Jurkat, Clone E6-1 (cell line): Measurements from ENCODE around the gene GNB1L.

Source experiments
- DNase-seq: peaks from one replicate; pipeline ENCODE4 v3.0.0-alpha.2; 2011; ENCODE audit warnings: low read depth, low spot score
- H3K4me3 ChIP-seq: 2 replicates; pipeline ENCODE4 v1.5.1; 2011; ENCODE audit warnings: mild to moderate bottlenecking, low read length, control low read depth, moderate library complexity

GNB1L gene

GRCh38 chr22:19760058-19760950, 94.4 kb downstream of the GNB1L start, which contains the start of gene TBX1:
Gene TBX1, plus strand, starts transcription at chr22:19760778. Its CDS starts 66 bp downstream, at chr22:19760844.
- H3K4me3 ChIP-seq: no peak within 1 kb of the TSS
- DNase-seq: no peak

DNA sequence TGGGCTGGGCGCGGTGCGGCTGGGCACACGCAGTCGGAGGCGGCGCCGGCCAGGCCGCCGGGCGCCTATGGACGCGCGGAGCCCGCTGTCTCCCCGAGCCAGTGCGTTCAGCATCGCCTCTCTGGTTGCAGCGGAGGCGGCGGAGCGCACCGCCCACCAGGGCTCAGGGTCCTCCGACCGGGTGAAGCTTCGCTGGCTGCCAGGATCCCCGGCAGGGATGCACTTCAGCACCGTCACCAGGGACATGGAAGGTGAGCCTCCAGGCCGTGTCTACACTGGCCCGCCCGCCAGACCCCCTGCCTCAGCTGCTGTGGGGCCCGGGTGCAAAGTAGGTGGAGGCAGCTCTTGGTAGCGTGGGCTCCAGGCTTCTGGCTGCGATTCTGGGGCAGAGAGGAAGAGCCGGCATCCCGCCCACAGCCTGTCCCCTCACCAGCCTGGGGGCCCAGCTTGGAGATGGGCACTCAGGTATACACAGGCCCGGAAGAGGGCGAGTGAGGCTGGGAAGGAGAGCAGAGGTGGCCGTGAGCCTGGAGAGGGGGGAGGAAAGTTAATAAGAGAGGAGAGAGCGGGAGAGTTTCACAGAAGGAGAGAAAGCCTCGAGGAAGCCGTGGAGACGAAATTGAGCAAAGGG, 95.1 kb downstream of the GNB1L start:
- no peak for DNase-seq
- no peak overlapping the region for H3K4me3 ChIP-seq

- H3K4me3 ChIP-seq: no peak overlapping the region
- no peak for DNase-seq
Measured at GRCh38 chr22:19758896-19759426, 95.7 kb downstream of the GNB1L start.

- no peak overlapping the region for H3K4me3 ChIP-seq
- DNase-seq: no peak
Measured at GRCh38 chr22:19757985-19758895, 96.4 kb downstream of the GNB1L start.

- no peak for DNase-seq
- peak overlapping the region; percentile 40 for H3K4me3 ChIP-seq
Measured at GRCh38 chr22:19757140-19757984, 97.3 kb downstream of the GNB1L start.

DNA sequence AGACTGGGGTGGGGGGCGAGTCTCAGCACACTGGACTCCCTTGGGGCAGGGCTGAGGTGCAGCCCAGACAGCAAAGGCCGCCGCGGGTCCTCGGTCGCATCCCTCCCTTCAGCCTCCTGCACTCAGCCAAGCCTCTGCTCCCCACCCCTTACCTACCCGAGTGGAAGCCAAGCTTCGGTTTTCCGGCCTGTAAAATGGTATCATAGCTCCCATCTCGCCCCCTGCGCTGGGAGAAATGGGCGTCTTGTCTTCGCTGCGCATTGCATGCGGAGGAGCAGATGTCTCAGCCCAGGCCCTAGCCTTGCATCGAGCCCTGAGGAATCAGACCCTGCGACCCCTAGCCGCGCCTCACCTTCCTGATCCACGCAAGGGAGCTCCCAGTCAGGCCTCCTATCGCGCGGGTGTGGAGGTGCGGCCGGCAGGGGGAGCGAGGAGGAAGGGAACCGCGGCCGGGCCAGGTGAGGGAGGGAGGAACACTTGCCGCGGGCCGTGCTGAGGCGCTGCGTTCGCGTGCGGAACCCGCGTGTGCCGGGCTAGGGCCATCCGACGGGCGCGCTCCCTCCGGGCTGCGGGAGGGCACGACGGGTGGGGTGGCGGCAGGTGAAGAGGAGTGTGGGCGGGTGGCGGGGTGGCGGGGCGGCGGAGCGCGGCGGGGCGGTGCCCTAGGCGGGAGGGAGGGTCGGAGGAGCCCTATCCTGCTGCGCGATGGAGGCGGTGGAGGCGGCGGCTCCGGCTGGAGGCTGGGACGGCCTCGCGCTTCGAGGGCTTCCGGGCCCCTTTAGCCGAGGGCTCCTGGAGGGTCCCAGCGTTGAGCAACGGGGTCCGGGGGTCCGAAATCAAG, 98.2 kb downstream of the GNB1L start:
- peak overlapping the region; percentile 40 for H3K4me3 ChIP-seq
- peak; percentile 54 for DNase-seq

DNA sequence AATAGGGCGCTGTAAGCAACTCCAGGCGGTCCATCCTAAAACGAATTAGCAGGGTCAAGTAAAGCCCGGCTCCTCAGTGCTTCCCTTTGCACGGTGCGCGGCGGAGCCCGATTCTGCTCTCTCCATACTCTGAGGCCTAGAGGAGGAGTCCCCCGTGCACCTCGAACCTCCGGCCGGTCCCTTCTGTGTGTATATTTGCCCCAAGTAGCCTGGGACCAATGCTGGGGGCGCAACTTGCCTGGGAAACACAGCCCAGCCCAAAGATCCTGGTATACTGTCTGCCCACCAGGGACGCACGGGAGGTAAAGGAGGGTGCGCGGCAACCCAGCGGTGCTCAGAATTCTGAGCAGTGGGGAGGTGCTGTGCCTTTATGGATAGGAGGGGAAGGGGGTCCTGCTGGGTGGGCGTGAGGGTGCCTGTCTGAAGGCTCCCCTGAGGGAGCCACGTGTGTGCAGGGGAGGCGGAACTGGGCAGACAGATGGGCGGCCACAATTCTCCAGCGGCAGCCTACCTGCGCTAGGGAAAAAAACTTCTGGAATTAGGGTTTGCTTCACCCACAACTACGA, 98.9 kb downstream of the GNB1L start:
- no peak for DNase-seq
- no peak overlapping the region for H3K4me3 ChIP-seq

DNA sequence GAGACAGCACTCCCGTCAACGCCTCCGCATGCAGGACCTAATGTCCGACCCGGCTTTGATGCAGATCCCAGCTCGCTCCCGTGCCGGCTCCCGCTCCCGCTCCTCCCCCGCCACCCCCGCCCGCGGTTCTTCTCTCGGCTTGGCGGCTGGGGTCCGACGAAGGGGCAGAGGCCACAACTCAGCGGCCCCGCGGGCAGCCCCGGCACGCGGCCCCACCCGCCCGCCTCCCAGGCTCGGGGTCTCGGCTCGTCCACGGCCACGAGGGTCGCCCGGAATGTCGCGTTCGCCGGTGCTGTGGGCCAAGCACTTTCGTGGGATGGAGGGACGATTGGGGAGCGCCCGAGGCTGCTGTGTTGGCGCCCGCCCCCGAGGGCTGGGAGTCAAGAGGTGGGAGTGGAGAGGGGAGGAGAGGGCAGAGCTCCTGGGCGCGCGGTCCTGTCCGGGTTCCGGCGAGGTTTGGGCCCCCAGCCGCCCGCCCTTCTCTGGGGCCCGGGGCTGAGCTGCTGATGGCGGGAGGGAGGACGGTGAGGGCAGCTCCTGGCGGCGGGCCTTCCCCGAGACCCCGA, 99.4 kb downstream of the GNB1L start:
- H3K4me3 ChIP-seq: no peak overlapping the region
- DNase-seq: no peak

GRCh38 chr22:19754701-19755144, 100.0 kb downstream of the GNB1L start:
- DNase-seq: no peak
- no peak overlapping the region for H3K4me3 ChIP-seq

- DNase-seq: no peak
- no peak overlapping the region for H3K4me3 ChIP-seq
Measured at GRCh38 chr22:19753996-19754700, 100.5 kb downstream of the GNB1L start.

- DNase-seq: no peak
- H3K4me3 ChIP-seq: no peak overlapping the region
Measured at GRCh38 chr22:19753090-19753842, 101.4 kb downstream of the GNB1L start.

GRCh38 chr22:19751497-19752245, 103.0 kb downstream of the GNB1L start:
- no peak for DNase-seq
- no peak overlapping the region for H3K4me3 ChIP-seq

- DNase-seq: no peak
- H3K4me3 ChIP-seq: no peak overlapping the region
Measured at GRCh38 chr22:19750507-19751490, 103.9 kb downstream of the GNB1L start.

GRCh38 chr22:19749876-19750275, 104.8 kb downstream of the GNB1L start:
- no peak for DNase-seq
- H3K4me3 ChIP-seq: no peak overlapping the region
